Activated naive CD8-positive, alpha-beta T cell treated with anti-CD3 and anti-CD28 coated beads, Interleukin-2, amount 10 ng/mL, durations not matched to agents 7 days and 5 days (primary cell): ENCODE results near the gene FBXW4. TPM values are rescaled to one million over a fixed set of nuclear protein-coding genes. Genes with fewer than 3 reads are reported as not detected.

ENCODE experiments used
- ATAC-seq: fragments of 150-1000 bp; cut with Tn5 transposase; one replicate; pipeline ENCODE4 v1.10.0; 2021; ENCODE audit warnings: low read depth, moderate library complexity
- POLR2A ChIA-PET: fragments of 350-600 bp; sonication (Branson Sonifier 250); formaldehyde crosslinking; loops from one replicate; lab custom pipeline; 2021; ENCODE audit warnings: antibody characterized with exemption; lab: Charles Lee
- DNase-seq: peaks from one replicate; pipeline ENCODE4 v3.0.0; 2021
- H3K27ac Mint-ChIP-seq: one replicate; pipeline ENCODE4 v1.8.0; 2022; ENCODE audit warnings: mild to moderate bottlenecking, mixed read lengths
- H3K27me3 Mint-ChIP-seq: one replicate; pipeline ENCODE4 v1.8.0; 2022; ENCODE audit warnings: mild to moderate bottlenecking, moderate library complexity, mixed read lengths
- H3K36me3 Mint-ChIP-seq: one replicate; pipeline ENCODE4 v1.8.0; 2021; ENCODE audit warnings: mild to moderate bottlenecking, mixed read lengths
- H3K4me1 Mint-ChIP-seq: one replicate; pipeline ENCODE4 v1.8.0; 2021; ENCODE audit warnings: mixed read lengths
- H3K4me3 Mint-ChIP-seq: one replicate; pipeline ENCODE4 v1.8.0; 2022; ENCODE audit warnings: mild to moderate bottlenecking, moderate library complexity, mixed read lengths
- H3K9me3 Mint-ChIP-seq: one replicate; pipeline ENCODE4 v1.8.0; 2021; ENCODE audit warnings: mixed read lengths
- total RNA-seq, 2 experiments: library from RNA; stranded (reverse); gene quantifications; one replicate each; pipeline ENCODE4 v1.2.3, GENCODE V29; 2021

Gene FBXW4
- total RNA-seq, 2 experiments from 2014 or later, result 58.9 to 65.7 TPM

- Mint-ChIP-seq H3K4me3 (no peak overlapping the region), H3K9me3 (no peaks in the 10 kb centered on the region), H3K27me3 (no peaks in the 10 kb centered on the region), H3K27ac (no peak overlapping the region), H3K36me3 (no peaks in the 10 kb centered on the region), H3K4me1 (no peaks in the 10 kb centered on the region)
- POLR2A ChIA-PET, result interaction anchor here (1.0 kb wide), 1 partner anchor 10 kb away, joined by 3 read pairs; no protein-coding TSS in a partner anchor
- DNase-seq (no peak), ATAC-seq (no peak)
These were observed 118.6 kb downstream of the FBXW4 start for GRCh38 chr10:101576211-101576863.

GRCh38 chr10:101575580-101576210, 119.3 kb downstream of the FBXW4 start:
- DNase-seq (no peak), ATAC-seq (no peak)
- peaks cover 3% of the 10 kb centered on the region for H3K4me1 Mint-ChIP-seq
- no peaks in the 10 kb centered on the region for H3K9me3 Mint-ChIP-seq
- H3K4me3 Mint-ChIP-seq, result no peak overlapping the region
- POLR2A ChIA-PET, result interaction anchor here (1.0 kb wide), 1 partner anchor 10 kb away, joined by 3 read pairs; no protein-coding TSS in a partner anchor
- H3K36me3 Mint-ChIP-seq, result no peaks in the 10 kb centered on the region
- no peaks in the 10 kb centered on the region for H3K27me3 Mint-ChIP-seq
- peak overlapping the region; percentile 56 for H3K27ac Mint-ChIP-seq

- Mint-ChIP-seq H3K4me3 (no peak overlapping the region), H3K27ac (no peak overlapping the region), H3K4me1 (peaks cover 3% of the 10 kb centered on the region), H3K27me3 (no peaks in the 10 kb centered on the region), H3K9me3 (no peaks in the 10 kb centered on the region), H3K36me3 (no peaks in the 10 kb centered on the region)
- DNase-seq (no peak), ATAC-seq (no peak)
- POLR2A ChIA-PET, result no interaction called here
These were observed 119.9 kb downstream of the FBXW4 start for GRCh38 chr10:101575091-101575490.

GRCh38 chr10:101573885-101574753, 120.9 kb downstream of the FBXW4 start:
- Mint-ChIP-seq H3K4me1 (peaks cover 7% of the 10 kb centered on the region), H3K4me3 (no peak overlapping the region), H3K36me3 (no peaks in the 10 kb centered on the region), H3K27me3 (peaks cover 8% of the 10 kb centered on the region), H3K27ac (no peak overlapping the region), H3K9me3 (no peaks in the 10 kb centered on the region)
- DNase-seq (no peak), ATAC-seq (no peak)
- POLR2A ChIA-PET, result interaction anchor here (1.6 kb wide), 1 partner anchor 14 kb away, joined by 4 read pairs; the partner anchor contains the start of genes DPCD and POLL

- Mint-ChIP-seq H3K27me3 (peaks cover 21% of the 10 kb centered on the region), H3K4me1 (peaks cover 7% of the 10 kb centered on the region), H3K27ac (no peak overlapping the region), H3K36me3 (no peaks in the 10 kb centered on the region), H3K9me3 (no peaks in the 10 kb centered on the region), H3K4me3 (no peak overlapping the region)
- POLR2A ChIA-PET, result interaction anchor here (1.6 kb wide), 1 partner anchor 15 kb away, joined by 4 read pairs; the partner anchor contains the start of genes DPCD and POLL
- DNase-seq (no peak), ATAC-seq (no peak)
These were observed 122.2 kb downstream of the FBXW4 start for GRCh38 chr10:101572785-101573184.

GRCh38 chr10:101572126-101572525, 122.8 kb downstream of the FBXW4 start:
- POLR2A ChIA-PET, result interaction anchor here (1.6 kb wide), 1 partner anchor 16 kb away, joined by 4 read pairs; the partner anchor contains the start of genes DPCD and POLL

GRCh38 chr10:101571271-101571925, 123.6 kb downstream of the FBXW4 start:
- Mint-ChIP-seq H3K4me1 (peaks cover 8% of the 10 kb centered on the region), H3K4me3 (no peak overlapping the region), H3K36me3 (no peaks in the 10 kb centered on the region), H3K9me3 (no peaks in the 10 kb centered on the region), H3K27ac (no peak overlapping the region), H3K27me3 (peaks cover 32% of the 10 kb centered on the region)
- DNase-seq (no peak), ATAC-seq (no peak)
- POLR2A ChIA-PET, result interaction anchor here (0.5 to 1.5 kb wide), 2 partner anchors 214 to 284 kb away, joined by 3 read pairs; no protein-coding TSS in a partner anchor

More at GRCh38 chr10:101572126-101572525, 122.8 kb downstream of the FBXW4 start:
- peaks cover 7% of the 10 kb centered on the region for H3K4me1 Mint-ChIP-seq
- H3K27me3 Mint-ChIP-seq, result peaks cover 27% of the 10 kb centered on the region
- ATAC-seq, result no peak
- H3K27ac Mint-ChIP-seq, result no peak overlapping the region
- H3K9me3 Mint-ChIP-seq, result no peaks in the 10 kb centered on the region
- H3K4me3 Mint-ChIP-seq, result no peak overlapping the region
- DNase-seq, result no peak
- no peaks in the 10 kb centered on the region for H3K36me3 Mint-ChIP-seq

GRCh38 chr10:101570428-101571270, 124.3 kb downstream of the FBXW4 start:
- ATAC-seq, result peak; percentile 34
- peak; percentile 40 for DNase-seq
- Mint-ChIP-seq H3K4me1 (peaks cover 10% of the 10 kb centered on the region), H3K27me3 (peaks cover 39% of the 10 kb centered on the region), H3K4me3 (peak overlapping the region; percentile 78), H3K36me3 (no peaks in the 10 kb centered on the region), H3K9me3 (no peaks in the 10 kb centered on the region), H3K27ac (no peak overlapping the region)
- POLR2A ChIA-PET, result interaction anchor here (0.5 to 1.5 kb wide), 3 partner anchors 12 to 284 kb away, joined by 3 to 4 read pairs (median 3); no protein-coding TSS in a partner anchor

- Mint-ChIP-seq H3K27ac (no peak overlapping the region), H3K4me1 (peaks cover 10% of the 10 kb centered on the region), H3K36me3 (no peaks in the 10 kb centered on the region), H3K27me3 (peaks cover 47% of the 10 kb centered on the region), H3K4me3 (peak overlapping the region; percentile 78), H3K9me3 (no peaks in the 10 kb centered on the region)
- ATAC-seq (peak; percentile 74), DNase-seq (peak; percentile 92)
- POLR2A ChIA-PET, result interaction anchor here (1.4 kb wide), 1 partner anchor 11 kb away, joined by 4 read pairs; no protein-coding TSS in a partner anchor
These were observed 125.1 kb downstream of the FBXW4 start for GRCh38 chr10:101569622-101570427.

- Mint-ChIP-seq H3K4me1 (peaks cover 10% of the 10 kb centered on the region), H3K27me3 (peaks cover 51% of the 10 kb centered on the region), H3K27ac (no peak overlapping the region), H3K4me3 (peak overlapping the region; percentile 78), H3K9me3 (no peaks in the 10 kb centered on the region), H3K36me3 (no peaks in the 10 kb centered on the region)
- POLR2A ChIA-PET, result interaction anchor here (1.4 kb wide), 1 partner anchor 10 kb away, joined by 4 read pairs; no protein-coding TSS in a partner anchor
- DNase-seq (no peak), ATAC-seq (no peak)
These were observed 125.7 kb downstream of the FBXW4 start for GRCh38 chr10:101569323-101569621.

- Mint-ChIP-seq H3K4me1 (peaks cover 10% of the 10 kb centered on the region), H3K27me3 (peaks cover 57% of the 10 kb centered on the region), H3K9me3 (no peaks in the 10 kb centered on the region), H3K4me3 (peak overlapping the region; percentile 6), H3K36me3 (no peaks in the 10 kb centered on the region), H3K27ac (no peak overlapping the region)
- ATAC-seq, result no peak
- POLR2A ChIA-PET, result no interaction called here
- DNase-seq, result no peak
These were observed 126.8 kb downstream of the FBXW4 start for GRCh38 chr10:101568054-101568745.
